Neutrophil (primary cell): ENCODE measurements around the gene GNAI1.

Source experiments
- H3K27ac ChIP-seq: fragments of 200-600 bp; sonication (generic); 2 replicates; pipeline ENCODE4 v1.5.1; 2016; ENCODE audit warnings: mild to moderate bottlenecking, moderate library complexity
- H3K27me3 ChIP-seq: fragments of 200-600 bp; sonication (generic); 2 replicates; pipeline ENCODE4 v1.6.0; 2016; ENCODE audit warnings: mild to moderate bottlenecking
- H3K36me3 ChIP-seq: fragments of 200-600 bp; sonication (generic); 2 replicates; pipeline ENCODE4 v1.5.1; 2017
- H3K4me1 ChIP-seq, 2 experiments: fragments of 200-600 bp in 1 of 2; sonication (generic) in 1 of 2; 1 replicate in 1 of 2; 2 replicates in 1 of 2; pipeline versions ENCODE4 v1.5.1 to v1.6.1; 2013 to 2016; ENCODE audit warnings: low read depth in 1 of 2, low read length in 1 of 2, mild to moderate bottlenecking in 1 of 2, moderate library complexity in 1 of 2; ENCODE audit not compliant: control insufficient read depth in 1 of 2, insufficient read depth in 1 of 2
- H3K4me3 ChIP-seq, 2 experiments: fragments of 200-600 bp in 1 of 2; sonication (generic) in 1 of 2; 1 replicate in 1 of 2; 2 replicates in 1 of 2; pipeline ENCODE4 v1.5.1; 2013 to 2016; ENCODE audit warnings: low read depth in 1 of 2, low read length in 1 of 2, mild to moderate bottlenecking in 1 of 2, moderate library complexity in 1 of 2
- H3K9me3 ChIP-seq: fragments of 200-600 bp; sonication (generic); 2 replicates; pipeline ENCODE4 v1.5.1; 2016
- CTCF ChIP-seq: fragments of 200-600 bp; sonication (generic); IDR thresholded peaks from 2 replicates; pipeline ENCODE4 v1.5.1; 2016; ENCODE audit warnings: antibody characterized with exemption

The GNAI1 gene

GRCh38 chr7:80232979-80233724 is 98.5 kb downstream of the GNAI1 start:
- TF ChIP-seq CTCF, result no peak
- H3K4me1 ChIP-seq, result no peaks in the 10 kb centered on the region
- no peaks in the 10 kb centered on the region for H3K36me3 ChIP-seq
- no peak overlapping the region for H3K27ac ChIP-seq
- no peaks in the 10 kb centered on the region for H3K9me3 ChIP-seq
- H3K27me3 ChIP-seq, result no peaks in the 10 kb centered on the region
- H3K4me3 ChIP-seq, result no peak overlapping the region

- Histone ChIP-seq H3K36me3 (no peaks in the 10 kb centered on the region), H3K9me3 (no peaks in the 10 kb centered on the region)
- no peak for TF ChIP-seq CTCF
These were observed 100.7 kb downstream of the GNAI1 start for GRCh38 chr7:80235334-80235733.

DNA sequence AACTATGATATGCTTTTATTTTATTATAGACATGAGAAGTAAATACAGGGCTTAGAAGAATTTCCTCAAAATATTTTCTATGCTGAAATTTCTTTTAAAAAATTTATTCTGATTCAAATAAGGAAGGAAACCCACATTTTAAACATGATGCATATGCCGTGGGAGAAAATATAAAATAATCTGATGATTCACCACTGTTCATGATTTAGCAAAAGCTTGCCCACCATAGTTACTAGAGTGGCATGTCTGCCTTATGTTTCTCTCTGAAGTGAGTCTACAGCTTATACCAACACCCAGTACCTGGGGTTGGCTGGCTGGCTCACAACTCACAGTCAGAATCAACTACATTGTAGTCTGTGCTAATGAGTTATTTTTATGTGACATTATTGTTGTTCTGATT is 102.0 kb downstream of the GNAI1 start:
- no peak for TF ChIP-seq CTCF

More at GRCh38 chr7:80235334-80235733, 100.7 kb downstream of the GNAI1 start:
- Histone ChIP-seq H3K27me3 (no peaks in the 10 kb centered on the region), H3K27ac (no peak overlapping the region), H3K4me1 (no peaks in the 10 kb centered on the region), H3K4me3 (no peak overlapping the region)

GRCh38 chr7:80240265-80241025 is 105.8 kb downstream of the GNAI1 start:
- no peak for TF ChIP-seq CTCF
- H3K36me3 ChIP-seq, result no peaks in the 10 kb centered on the region
- no peaks in the 10 kb centered on the region for H3K4me1 ChIP-seq
- H3K9me3 ChIP-seq, result no peaks in the 10 kb centered on the region
- H3K27me3 ChIP-seq, result no peaks in the 10 kb centered on the region
- no peak overlapping the region for H3K27ac ChIP-seq
- no peak overlapping the region for H3K4me3 ChIP-seq

More for the DNA sequence above, 102.0 kb downstream of the GNAI1 start:
- no peak overlapping the region for H3K27ac ChIP-seq
- no peaks in the 10 kb centered on the region for H3K9me3 ChIP-seq
- no peaks in the 10 kb centered on the region for H3K4me1 ChIP-seq
- H3K27me3 ChIP-seq, result no peaks in the 10 kb centered on the region
- H3K36me3 ChIP-seq, result no peaks in the 10 kb centered on the region
- no peak overlapping the region for H3K4me3 ChIP-seq

DNA sequence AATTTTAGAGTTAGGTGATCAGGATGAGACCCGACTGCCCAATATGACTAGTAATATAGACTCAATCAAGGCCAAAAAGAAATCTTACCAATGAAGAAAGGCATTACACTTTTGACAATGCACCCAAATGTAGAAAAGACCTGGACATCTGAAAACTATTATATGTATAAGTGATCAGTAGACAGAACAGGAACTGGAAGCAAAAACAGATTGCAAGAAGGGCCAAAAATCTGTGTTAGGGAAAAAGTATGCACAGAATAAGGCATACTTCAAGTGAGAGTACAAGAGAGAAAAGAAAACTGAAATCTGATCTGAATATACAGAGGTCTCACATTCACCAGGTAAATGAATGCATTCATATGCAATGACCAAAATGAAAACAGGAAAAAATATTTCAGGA is 107.0 kb downstream of the GNAI1 start:
- Histone ChIP-seq H3K36me3 (no peaks in the 10 kb centered on the region), H3K27me3 (no peaks in the 10 kb centered on the region), H3K4me1 (no peaks in the 10 kb centered on the region), H3K27ac (no peak overlapping the region), H3K4me3 (no peak overlapping the region), H3K9me3 (no peaks in the 10 kb centered on the region)
- TF ChIP-seq CTCF, result no peak
